Breast epithelium (tissue), 4 donors: ENCODE data around the gene STEAP3. TPM values are rescaled to one million over a fixed set of nuclear protein-coding genes. Genes with fewer than 3 reads are reported as not detected.

ENCODE experiments used
- DNase-seq, 2 donors: peaks; one replicate each; pipeline ENCODE4 v3.0.0-alpha.2; 2019; ENCODE audit warnings: low spot score in 2 of 2
- H3K27ac ChIP-seq, 2 donors: fragments of 200-600 bp; sonication (generic) in 1 of 2; one replicate each; pipeline ENCODE4 v1.5.1; 2016 to 2019; ENCODE audit warnings: mild to moderate bottlenecking in 1 of 2
- H3K27me3 ChIP-seq, 2 donors: fragments of 200-600 bp; sonication (generic) in 1 of 2; one replicate each; pipeline versions ENCODE4 v1.5.1 to v1.6.0; 2017 to 2019; ENCODE audit warnings: control low read depth in 1 of 2, mild to moderate bottlenecking in 1 of 2
- H3K36me3 ChIP-seq: fragments of 200-600 bp; one replicate; pipeline ENCODE4 v1.5.1; 2019
- H3K4me1 ChIP-seq, 2 donors: fragments of 200-600 bp; sonication (generic); one replicate each; pipeline ENCODE4 v1.5.1; 2016 to 2019; ENCODE audit warnings: control low read depth in 1 of 2
- H3K4me3 ChIP-seq, 3 donors: fragments of 200-600 bp; sonication (generic); 1 replicate in 2 of 3; 2 replicates in 1 of 3; pipeline ENCODE4 v1.5.1; 2016 to 2019; ENCODE audit warnings: mild to moderate bottlenecking in 3 of 3, moderate library complexity in 2 of 3
- H3K9me3 ChIP-seq, 2 donors: fragments of 200-600 bp; sonication (generic) in 1 of 2; one replicate each; pipeline ENCODE4 v1.5.1; 2016 to 2019; ENCODE audit warnings: control low read depth in 1 of 2
- POLR2A ChIP-seq: fragments of 450-650 bp; IDR thresholded peaks from one replicate; pipeline ENCODE4 v1.6.1; 2016; ENCODE audit warnings: antibody characterized with exemption, mild to moderate bottlenecking, moderate library complexity
- POLR2AphosphoS5 ChIP-seq, 3 donors: sonication (generic); formaldehyde crosslinking; IDR thresholded peaks; one replicate each; pipeline ENCODE4 v1.6.1; 2017; ENCODE audit warnings: antibody characterized with exemption in 3 of 3
- intact Hi-C: fragments of 100-400 bp; cut with DNase I; formaldehyde crosslinking; loops from one replicate; pipeline ENCODE4 v1.15.1; 2023; ENCODE audit warnings: low total_unique reads
- total RNA-seq, 3 donors: library from RNA; depleted of rRNA; stranded (reverse); fragments of >200 nt; gene quantifications; one replicate each; pipeline ENCODE4 v1.1.0, GENCODE V29; 2016
- TF ChIP-seq, protein P1 (sequence below), 3 donors: fragments of 450-650 bp; IDR thresholded peaks; one replicate each; pipeline ENCODE4 v1.5.1; 2016 to 2017; ENCODE audit warnings: antibody characterized with exemption in 3 of 3, mild to moderate bottlenecking in 3 of 3, moderate library complexity in 3 of 3

STEAP3 gene
- total RNA-seq, 3 donors from 2014 or later = 11.2 to 52.2 (median 49.8) TPM

DNA sequence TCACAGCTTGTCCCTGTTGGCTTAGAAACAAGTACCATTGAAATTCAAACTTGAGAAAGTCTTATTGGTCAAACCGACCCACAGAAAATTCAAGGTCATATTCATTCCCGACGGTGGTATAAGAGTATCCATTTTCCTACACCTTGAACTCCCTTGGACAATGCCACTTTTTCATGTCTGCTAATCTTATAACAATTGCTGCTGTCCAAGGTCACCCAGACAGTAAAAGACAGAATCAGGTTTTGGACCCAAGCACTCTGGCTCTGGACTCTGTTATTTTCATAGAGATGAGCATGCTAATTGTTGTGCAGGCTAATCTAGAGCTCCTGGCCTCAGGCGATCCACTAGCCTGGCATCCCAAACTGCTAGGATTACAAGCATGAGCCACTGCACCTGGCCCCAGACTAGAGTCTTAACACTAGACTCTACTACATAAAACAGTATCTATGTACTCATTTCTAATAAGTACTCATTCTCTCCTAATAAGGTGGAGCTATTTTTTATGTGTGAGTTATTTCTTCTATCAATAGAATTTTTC lies 85.2 kb downstream of the STEAP3 start:
- Histone ChIP-seq H3K36me3 (no peaks in the 10 kb centered on the region), H3K4me3 (no peak overlapping the region), H3K4me1 (no peaks in the 10 kb centered on the region), H3K27me3 (no peaks in the 10 kb centered on the region), H3K9me3 (no peaks in the 10 kb centered on the region), H3K27ac (no peak overlapping the region)
- intact Hi-C loops = no loop called here
- DNase-seq = no peak
- TF ChIP-seq, protein P1, sequence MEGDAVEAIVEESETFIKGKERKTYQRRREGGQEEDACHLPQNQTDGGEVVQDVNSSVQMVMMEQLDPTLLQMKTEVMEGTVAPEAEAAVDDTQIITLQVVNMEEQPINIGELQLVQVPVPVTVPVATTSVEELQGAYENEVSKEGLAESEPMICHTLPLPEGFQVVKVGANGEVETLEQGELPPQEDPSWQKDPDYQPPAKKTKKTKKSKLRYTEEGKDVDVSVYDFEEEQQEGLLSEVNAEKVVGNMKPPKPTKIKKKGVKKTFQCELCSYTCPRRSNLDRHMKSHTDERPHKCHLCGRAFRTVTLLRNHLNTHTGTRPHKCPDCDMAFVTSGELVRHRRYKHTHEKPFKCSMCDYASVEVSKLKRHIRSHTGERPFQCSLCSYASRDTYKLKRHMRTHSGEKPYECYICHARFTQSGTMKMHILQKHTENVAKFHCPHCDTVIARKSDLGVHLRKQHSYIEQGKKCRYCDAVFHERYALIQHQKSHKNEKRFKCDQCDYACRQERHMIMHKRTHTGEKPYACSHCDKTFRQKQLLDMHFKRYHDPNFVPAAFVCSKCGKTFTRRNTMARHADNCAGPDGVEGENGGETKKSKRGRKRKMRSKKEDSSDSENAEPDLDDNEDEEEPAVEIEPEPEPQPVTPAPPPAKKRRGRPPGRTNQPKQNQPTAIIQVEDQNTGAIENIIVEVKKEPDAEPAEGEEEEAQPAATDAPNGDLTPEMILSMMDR (IDR thresholded peaks at IDR 0.05) = no peak
- TF ChIP-seq POLR2A = no peak
- TF ChIP-seq POLR2AphosphoS5 (IDR thresholded peaks at IDR 0.05) = no peak

DNA sequence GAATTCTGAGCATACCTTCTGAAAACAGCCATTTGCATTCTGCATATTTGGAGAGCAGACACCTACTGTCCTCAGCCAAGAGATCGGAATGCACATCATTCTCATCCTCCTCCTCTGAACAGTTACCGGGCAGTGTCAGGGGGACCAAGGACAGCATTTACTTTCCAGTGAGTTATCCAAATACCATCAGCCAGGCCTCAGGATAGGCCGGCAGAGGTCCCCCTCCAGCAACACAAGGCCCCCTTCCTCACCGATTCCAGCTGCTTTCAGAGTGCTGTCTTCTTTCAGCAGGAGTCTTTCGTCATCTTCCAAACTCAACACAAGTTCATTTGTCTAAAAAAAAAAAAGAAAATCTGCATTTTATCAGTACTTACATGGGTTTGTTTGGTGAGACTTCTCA lies 87.7 kb downstream of the STEAP3 start:
- H3K27me3 ChIP-seq = no peaks in the 10 kb centered on the region
- no peak overlapping the region for H3K27ac ChIP-seq
- TF ChIP-seq, protein P1 (IDR thresholded peaks at IDR 0.05) = no peak
- TF ChIP-seq POLR2AphosphoS5 (IDR thresholded peaks at IDR 0.05) (no peak), POLR2A (no peak)
- no peaks in the 10 kb centered on the region for H3K36me3 ChIP-seq
- DNase-seq = no peak
- no peak overlapping the region for H3K4me3 ChIP-seq
- intact Hi-C loops = no loop called here
- H3K4me1 ChIP-seq = no peaks in the 10 kb centered on the region
- H3K9me3 ChIP-seq = no peaks in the 10 kb centered on the region

DNA sequence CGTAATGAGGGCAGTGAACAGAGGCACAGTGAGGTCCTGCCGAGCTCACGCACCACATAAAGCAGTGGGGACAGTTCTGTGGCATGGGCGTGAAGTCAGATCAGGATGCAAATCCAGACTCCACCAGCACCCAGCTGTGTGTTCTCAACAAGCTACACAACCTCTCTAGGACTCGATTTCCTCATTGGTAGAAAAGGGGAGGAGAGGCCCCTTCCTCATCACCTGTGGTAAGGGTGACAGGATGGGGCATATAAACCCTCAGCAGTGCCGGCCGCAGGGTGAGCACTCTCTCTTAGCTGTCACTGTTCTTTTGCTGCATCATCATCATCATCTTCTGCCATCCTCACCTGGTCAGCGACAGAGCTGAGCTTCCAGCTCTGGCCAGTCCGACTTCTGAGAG lies 88.2 kb downstream of the STEAP3 start:
- TF ChIP-seq POLR2A = no peak
- no peak for TF ChIP-seq POLR2AphosphoS5 (IDR thresholded peaks at IDR 0.05)
- TF ChIP-seq, protein P1 (IDR thresholded peaks at IDR 0.05) = no peak
- no peaks in the 10 kb centered on the region for H3K36me3 ChIP-seq
- DNase-seq = no peak
- intact Hi-C loops = no loop called here
- no peak overlapping the region for H3K27ac ChIP-seq
- no peaks in the 10 kb centered on the region for H3K27me3 ChIP-seq
- H3K9me3 ChIP-seq = no peaks in the 10 kb centered on the region
- H3K4me3 ChIP-seq = no peak overlapping the region
- no peaks in the 10 kb centered on the region for H3K4me1 ChIP-seq

Other genes starting within 250 kb of the STEAP3 start
- gene C1QL2, start 65.1 kb upstream of the STEAP3 start, total RNA-seq = under 1 TPM in 2 of 3 donors, not detected in 1; 0.15 to 0.66 TPM
- gene C2orf76, start 143.0 kb downstream of the STEAP3 start, total RNA-seq = 10 to 100 TPM; 12.5 to 17.0 (median 13.0) TPM
- 100 to 1,000 TPM; 160 to 236 (median 202) TPM for gene DBI, start 143.1 kb downstream of the STEAP3 start, total RNA-seq
- 10 to 100 TPM in 1 of 3 donors, 1 to 10 TPM in 2; 8.8 to 43.2 (median 9.4) TPM for gene TMEM37, start 208.0 kb downstream of the STEAP3 start, total RNA-seq